ENCODE data around the gene SPATA16. TPM values are rescaled to one million over a fixed set of nuclear protein-coding genes. Genes with fewer than 3 reads are reported as not detected.

SPATA16 gene
- total and polyA plus RNA-seq, 7 donors: not detected

DNA sequence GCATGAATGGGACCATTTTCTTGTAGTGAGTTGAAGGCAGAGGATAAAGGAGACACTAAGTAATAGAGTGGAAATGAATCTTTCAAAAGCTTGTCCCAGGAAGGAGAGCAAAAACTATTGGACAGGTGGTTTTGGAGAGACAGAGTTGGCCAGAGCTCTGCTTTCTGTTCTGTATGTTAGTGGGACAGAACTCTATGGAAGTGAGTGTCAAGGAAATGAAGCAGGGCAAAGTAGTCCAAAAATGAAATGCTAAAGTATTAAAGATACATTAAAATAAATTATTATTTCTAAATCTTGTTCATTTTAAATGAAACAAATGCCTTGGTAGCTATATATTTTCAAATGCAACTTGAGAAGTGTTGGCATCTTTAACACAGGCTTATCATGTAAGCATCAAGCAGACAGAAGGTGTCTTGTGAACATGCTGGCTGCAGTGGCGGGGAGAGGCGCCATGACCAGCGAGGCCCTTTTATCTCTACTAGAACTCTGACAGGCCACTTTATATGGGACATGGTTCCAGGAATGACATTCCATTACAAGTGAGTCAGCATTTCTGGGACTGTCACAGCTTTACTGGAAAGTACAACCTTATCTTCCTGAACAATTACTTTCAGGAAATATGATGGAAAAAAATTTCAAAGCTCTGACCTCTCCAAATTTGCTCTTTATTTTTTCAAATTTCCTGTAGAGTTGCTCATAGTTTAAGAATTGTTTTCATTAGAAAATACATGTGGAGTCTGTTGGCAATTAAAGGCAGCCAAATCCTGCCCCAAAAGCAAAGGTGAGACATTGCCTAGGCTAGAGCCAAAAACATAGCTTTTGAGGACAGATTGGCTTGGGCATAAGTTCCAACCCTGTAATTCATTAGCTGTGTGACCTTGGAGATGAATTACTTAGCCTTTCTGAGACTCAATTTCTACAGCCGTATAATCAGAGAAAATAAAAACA lies 284.0 kb downstream of the SPATA16 start:
- Histone ChIP-seq H3K27me3 (no peaks in the 10 kb centered on the region), H3K27ac (no peak overlapping the region), H3K4me1 (no peaks in the 10 kb centered on the region)

DNA sequence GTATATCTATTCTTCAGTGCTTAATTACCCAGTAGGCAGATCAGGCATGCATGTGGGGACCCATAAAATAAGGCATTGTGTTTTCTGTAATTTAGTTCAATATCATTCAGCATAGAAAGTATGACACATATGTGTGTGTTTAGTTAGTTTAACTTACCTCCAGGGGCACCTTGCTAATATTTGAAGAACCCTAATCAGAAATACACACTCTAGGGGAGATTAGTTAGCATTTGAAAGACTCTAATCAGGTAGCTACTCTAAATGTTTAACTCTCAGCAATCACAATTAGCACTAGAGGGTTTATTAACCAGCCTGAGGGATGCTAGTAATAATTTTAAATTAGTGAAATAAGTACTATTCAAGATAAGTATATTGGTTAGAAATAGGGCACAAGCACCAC lies 286.0 kb downstream of the SPATA16 start:
- intact Hi-C loops (cut with DNase I): no loop called here
- no peaks in the 10 kb centered on the region for H3K36me3 ChIP-seq
- H3K9me3 ChIP-seq: no peaks in the 10 kb centered on the region
- no peaks in the 10 kb centered on the region for H3K27me3 ChIP-seq
- no peak overlapping the region for H3K27ac ChIP-seq
- TF ChIP-seq CTCF (IDR thresholded peaks at IDR 0.05) (no peak), POLR2A (IDR thresholded peaks at IDR 0.05) (no peak), EP300 (IDR thresholded peaks at IDR 0.05) (no peak), POLR2AphosphoS5 (IDR thresholded peaks at IDR 0.05) (no peak)
- DNase-seq: no peak
- H3K4me3 ChIP-seq: no peak overlapping the region
- H3K4me1 ChIP-seq: no peaks in the 10 kb centered on the region

More for the DNA sequence above, 284.0 kb downstream of the SPATA16 start:
- TF ChIP-seq POLR2A (IDR thresholded peaks at IDR 0.05) (no peak), CTCF (IDR thresholded peaks at IDR 0.05) (no peak), EP300 (IDR thresholded peaks at IDR 0.05) (peak in 1 of 4 donors; percentile 63), POLR2AphosphoS5 (IDR thresholded peaks at IDR 0.05) (peak in 2 of 4 donors; percentile 49 to 62)
- DNase-seq: no peak
- Histone ChIP-seq H3K9me3 (no peaks in the 10 kb centered on the region), H3K4me3 (no peak overlapping the region), H3K36me3 (no peaks in the 10 kb centered on the region)
- intact Hi-C loops (cut with DNase I): no loop called here
- WGBS, 2 donors: 55 to 68% methylated on average over 4 of the region's 4 CpGs

- no peaks in the 10 kb centered on the region for H3K36me3 ChIP-seq
- H3K4me1 ChIP-seq: no peaks in the 10 kb centered on the region
- no peak overlapping the region for H3K27ac ChIP-seq
- no peak overlapping the region for H3K4me3 ChIP-seq
- DNase-seq: no peak
- no peaks in the 10 kb centered on the region for H3K27me3 ChIP-seq
- 73 to 75% methylated on average over 3 of the region's 3 CpGs for WGBS, 2 donors
- intact Hi-C loops (cut with DNase I): no loop called here
- no peak for TF ChIP-seq CTCF (IDR thresholded peaks at IDR 0.05)
- TF ChIP-seq POLR2A (IDR thresholded peaks at IDR 0.05): no peak
- TF ChIP-seq EP300 (IDR thresholded peaks at IDR 0.05): no peak
- TF ChIP-seq POLR2AphosphoS5 (IDR thresholded peaks at IDR 0.05): no peak
- no peaks in the 10 kb centered on the region for H3K9me3 ChIP-seq
These were observed 286.9 kb downstream of the SPATA16 start for GRCh38 chr3:172853921-172854666.

- WGBS, 2 donors: 87 to 97% methylated on average over 1 of the region's 1 CpG
- DNase-seq: no peak
- Histone ChIP-seq H3K36me3 (no peaks in the 10 kb centered on the region), H3K27ac (no peak overlapping the region), H3K4me1 (no peaks in the 10 kb centered on the region), H3K27me3 (no peaks in the 10 kb centered on the region), H3K9me3 (no peaks in the 10 kb centered on the region), H3K4me3 (no peak overlapping the region)
- TF ChIP-seq EP300 (IDR thresholded peaks at IDR 0.05) (no peak), POLR2AphosphoS5 (IDR thresholded peaks at IDR 0.05) (no peak), POLR2A (IDR thresholded peaks at IDR 0.05) (no peak), CTCF (IDR thresholded peaks at IDR 0.05) (no peak)
- intact Hi-C loops (cut with DNase I): no loop called here
These were observed 288.0 kb downstream of the SPATA16 start for GRCh38 chr3:172853005-172853404.

Data from sigmoid colon (tissue), 7 donors.